Spinal cord (tissue), 10 donors: Measurements from ENCODE around the gene PSMD5. TPM values are rescaled to one million over a fixed set of nuclear protein-coding genes. Genes with fewer than 3 reads are reported as not detected.
"Not testable (repeated sequence)": the region's sequence is repeated elsewhere in the genome, so short reads cannot be mapped to it uniquely, and the experiment has no call there.

ENCODE experiments used
- DNase-seq, 6 donors: peaks; one replicate each; pipeline versions ENCODE4 v3.0.0 to v3.0.0-alpha.2; 2013 to 2015; ENCODE audit warnings: low spot score in 6 of 6, low read depth in 4 of 6
- H3K27ac ChIP-seq: one replicate; pipeline ENCODE4 v1.5.1; 2013; ENCODE audit warnings: low read depth, low read length, control low read depth
- H3K27me3 ChIP-seq: one replicate; pipeline ENCODE4 v1.6.1; 2013; ENCODE audit warnings: low read length; ENCODE audit not compliant: control insufficient read depth, insufficient read depth
- H3K36me3 ChIP-seq: one replicate; pipeline ENCODE4 v1.6.1; 2013; ENCODE audit warnings: low read length; ENCODE audit not compliant: control insufficient read depth, insufficient read depth
- H3K4me1 ChIP-seq: one replicate; pipeline ENCODE4 v1.6.1; 2013; ENCODE audit warnings: low read length; ENCODE audit not compliant: control insufficient read depth, insufficient read depth
- H3K4me3 ChIP-seq: one replicate; pipeline ENCODE4 v1.5.1; 2013; ENCODE audit warnings: low read depth, low read length, control low read depth
- H3K9me3 ChIP-seq: one replicate; pipeline ENCODE4 v1.6.1; 2013; ENCODE audit warnings: low read length; ENCODE audit not compliant: control insufficient read depth, insufficient read depth
- WGBS: methylation state at CpG from one replicate; pipeline ENCODE4 v1.1.5; 2013; ENCODE audit warnings: missing lambda C conversion rate; ENCODE audit not compliant: insufficient coverage; 5-methylcytosine and 5-hydroxymethylcytosine counted together
- polyA plus RNA-seq, 2 donors: library from polyadenylated mRNA; unstranded; fragments of 120-200 nt; gene quantifications; one replicate each; pipeline ENCODE4 v1.2.1, GENCODE V29; 2013; ENCODE audit not compliant: insufficient read length in 2 of 2
- total RNA-seq, 2 donors: library from RNA; depleted of rRNA in 1 of 2; stranded (reverse); fragments of 120-200 nt in 1 of 2; fragments of >200 nt in 1 of 2; gene quantifications; one replicate each; pipeline versions ENCODE4 v1.2.3 to v1.2.4, GENCODE V29; 2013 to 2014
- donor health status: healthy.

The PSMD5 gene
- total and polyA plus RNA-seq, 4 donors, result 21.0 to 32.0 (median 24.9) TPM

DNA sequence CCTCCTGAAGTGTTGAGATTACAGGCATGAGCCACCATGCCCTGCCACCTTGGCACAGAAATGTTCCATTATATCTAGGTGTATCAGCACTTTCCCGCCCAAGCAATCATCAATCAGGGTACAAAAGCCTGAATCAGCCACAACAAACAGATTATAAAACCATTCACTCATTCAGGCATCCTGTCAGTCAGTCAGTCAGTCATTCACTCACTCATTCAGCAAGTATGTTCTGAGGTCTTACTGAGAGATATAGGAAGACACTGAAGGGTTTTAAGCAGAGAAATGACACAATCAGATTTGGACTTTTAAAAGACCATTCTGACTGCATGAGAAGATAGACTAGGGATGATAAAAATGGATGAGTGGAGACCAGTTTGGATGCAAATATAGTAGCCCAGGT lies 13.1 kb downstream of the PSMD5 start:
- Histone ChIP-seq H3K27me3 (no peaks in the 10 kb centered on the region), H3K27ac (no peak overlapping the region), H3K4me3 (no peak overlapping the region), H3K4me1 (no peaks in the 10 kb centered on the region), H3K9me3 (no peaks in the 10 kb centered on the region), H3K36me3 (peaks cover 21% of the 10 kb centered on the region)
- no peak for DNase-seq
- 100% methylated on average over 1 of the region's 1 CpG for WGBS

GRCh38 chr9:120820095-120820494 lies 22.6 kb downstream of the PSMD5 start:
- no peak for DNase-seq
- no peak overlapping the region for H3K27ac ChIP-seq
- peaks cover 29% of the 10 kb centered on the region for H3K36me3 ChIP-seq
- H3K9me3 ChIP-seq, result no peaks in the 10 kb centered on the region
- H3K4me1 ChIP-seq, result no peaks in the 10 kb centered on the region
- no peaks in the 10 kb centered on the region for H3K27me3 ChIP-seq
- 100% methylated on average over 2 of the region's 4 CpGs for WGBS
- H3K4me3 ChIP-seq, result no peak overlapping the region

GRCh38 chr9:120818595-120818994 lies 24.1 kb downstream of the PSMD5 start:
- Histone ChIP-seq H3K36me3 (peaks cover 24% of the 10 kb centered on the region), H3K9me3 (no peaks in the 10 kb centered on the region), H3K4me1 (no peaks in the 10 kb centered on the region), H3K27me3 (no peaks in the 10 kb centered on the region), H3K4me3 (no peak overlapping the region), H3K27ac (no peak overlapping the region)
- no CpG with 5 or more reads among the region's 1 CpG for WGBS
- DNase-seq, result no peak

DNA sequence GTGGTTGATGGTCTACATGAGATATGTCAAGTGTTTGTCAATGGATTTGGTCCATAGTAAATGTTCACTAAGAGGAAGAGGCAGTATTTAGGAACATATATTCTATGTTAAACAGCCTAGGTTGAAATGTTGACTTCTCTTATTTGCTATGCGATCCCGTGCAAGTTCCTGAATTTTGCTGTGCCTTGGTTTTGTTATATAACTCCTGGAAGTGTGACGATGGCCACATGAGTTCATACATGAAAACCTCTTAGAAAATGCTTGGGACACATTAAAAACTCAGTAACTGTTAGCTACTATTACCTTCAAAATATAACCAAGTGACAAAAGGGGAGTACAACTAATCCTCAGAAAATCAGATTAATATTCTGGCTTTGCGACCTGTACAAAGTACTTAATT lies 27.6 kb downstream of the PSMD5 start:
- Histone ChIP-seq H3K4me1 (no peaks in the 10 kb centered on the region), H3K27ac (no peak overlapping the region), H3K9me3 (peaks cover 2% of the 10 kb centered on the region), H3K4me3 (no peak overlapping the region), H3K27me3 (no peaks in the 10 kb centered on the region), H3K36me3 (peaks cover 9% of the 10 kb centered on the region)
- no peak for DNase-seq
- no CpG with 5 or more reads among the region's 4 CpGs for WGBS

DNA sequence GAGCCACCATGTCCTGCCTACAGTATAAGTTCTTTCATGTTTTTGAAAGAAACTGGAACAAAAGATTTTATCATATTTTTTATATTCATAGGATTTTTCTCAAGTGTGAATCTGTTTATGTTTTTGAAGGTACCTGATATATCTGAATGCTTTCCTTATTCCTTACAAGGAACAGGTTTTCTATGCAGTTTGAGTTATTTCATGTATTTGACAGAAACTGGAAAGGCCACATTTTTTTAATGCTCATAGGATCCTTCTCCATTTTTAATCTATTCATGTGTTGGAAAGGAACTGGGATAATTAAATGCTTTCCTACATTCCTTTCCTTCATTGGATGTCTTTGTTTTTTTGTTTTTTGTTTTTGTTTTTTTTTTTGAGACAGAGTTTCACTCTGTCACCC lies 33.8 kb downstream of the PSMD5 start:
- DNase-seq, result no peak
- no peaks in the 10 kb centered on the region for H3K4me1 ChIP-seq
- no peak overlapping the region for H3K4me3 ChIP-seq
- H3K27ac ChIP-seq, result no peak overlapping the region
- H3K27me3 ChIP-seq, result no peaks in the 10 kb centered on the region
- no peaks in the 10 kb centered on the region for H3K36me3 ChIP-seq
- H3K9me3 ChIP-seq, result peaks cover 9% of the 10 kb centered on the region

DNA sequence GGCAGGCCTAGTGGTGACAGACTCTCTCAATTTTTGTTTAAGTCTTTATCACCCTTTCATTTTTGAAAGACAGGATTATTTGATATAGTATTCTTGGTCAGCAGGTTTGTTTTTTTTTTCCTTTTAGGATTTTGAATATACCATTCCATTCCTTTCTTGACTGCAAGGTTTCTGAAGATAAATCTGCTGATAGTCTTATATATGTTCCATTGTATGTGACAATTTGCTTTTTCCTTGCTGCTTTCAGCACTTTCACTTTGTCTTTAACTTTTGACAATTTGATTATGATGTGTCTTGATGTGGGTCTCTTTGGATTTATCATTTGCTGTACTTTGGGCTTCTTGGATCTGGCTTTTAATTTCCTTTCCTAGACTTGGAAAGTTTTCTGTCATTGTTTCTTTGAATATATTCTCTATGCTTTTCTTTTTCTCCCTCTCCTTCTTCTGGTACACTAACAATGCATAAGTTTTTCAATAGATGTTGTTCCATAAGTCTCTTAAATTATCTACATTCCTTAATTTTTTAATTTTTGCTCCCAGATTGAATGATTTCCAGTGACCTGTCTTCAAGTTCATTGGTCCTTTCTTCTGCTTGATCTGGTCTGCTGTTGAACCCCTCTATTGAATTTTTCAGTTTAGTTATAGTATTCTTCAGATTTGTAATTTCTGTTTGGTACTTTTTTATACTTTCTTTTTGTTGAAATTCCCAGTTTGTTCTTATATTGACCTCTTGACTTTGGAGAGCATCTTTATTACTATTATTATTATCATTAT lies 34.9 kb downstream of the PSMD5 start:
- peaks cover 9% of the 10 kb centered on the region for H3K9me3 ChIP-seq
- no peaks in the 10 kb centered on the region for H3K27me3 ChIP-seq
- no peak for DNase-seq
- no peak overlapping the region for H3K4me3 ChIP-seq
- H3K36me3 ChIP-seq, result no peaks in the 10 kb centered on the region
- H3K27ac ChIP-seq, result no peak overlapping the region
- no peaks in the 10 kb centered on the region for H3K4me1 ChIP-seq

GRCh38 chr9:120804784-120805363 lies 37.8 kb downstream of the PSMD5 start:
- H3K36me3 ChIP-seq, DNase-seq, H3K9me3 ChIP-seq, H3K4me3 ChIP-seq, H3K4me1 ChIP-seq, H3K27ac ChIP-seq, H3K27me3 ChIP-seq: not testable (repeated sequence)
- WGBS, result 95% methylated on average over 2 of the region's 3 CpGs

GRCh38 chr9:120801441-120801840 lies 41.3 kb downstream of the PSMD5 start:
- Histone ChIP-seq H3K9me3 (peaks cover under 1% of the 10 kb centered on the region), H3K4me3 (no peak overlapping the region), H3K27ac (no peak overlapping the region), H3K36me3 (no peaks in the 10 kb centered on the region), H3K27me3 (no peaks in the 10 kb centered on the region), H3K4me1 (no peaks in the 10 kb centered on the region)
- WGBS, result no CpG with 5 or more reads among the region's 7 CpGs
- no peak for DNase-seq

GRCh38 chr9:120792898-120793765 lies 49.6 kb downstream of the PSMD5 start, which contains the start of gene FBXW2:
Gene FBXW2, minus strand, starts transcription at chr9:120793416. Its CDS starts 5,158 bp downstream, at chr9:120788258.
- under 1% methylated on average over 63 of the region's 72 CpGs for WGBS
- Histone ChIP-seq H3K36me3 (peaks cover 8% of the 10 kb centered on the region), H3K4me1 (peaks cover 5% of the 10 kb centered on the region)

More at GRCh38 chr9:120792898-120793765, 49.6 kb downstream of the PSMD5 start, which contains the start of gene FBXW2:
- H3K27ac ChIP-seq, result peak within 1 kb of the TSS; percentile 79
- peak; percentile 75 to 97 (median 84) for DNase-seq
- H3K9me3 ChIP-seq, result no peaks in the 10 kb centered on the region
- peak within 1 kb of the TSS; percentile 93 for H3K4me3 ChIP-seq
- no peaks in the 10 kb centered on the region for H3K27me3 ChIP-seq
